EL (cell line): ENCODE measurements around the gene TAAR6.
"Not testable (repeated sequence)": the region's sequence is repeated elsewhere in the genome, so short reads cannot be mapped to it uniquely, and the experiment has no call there.

Source experiments
- DNase-seq: peaks from one replicate; pipeline ENCODE4 v3.0.0-alpha.2; 2016

The TAAR6 gene

GRCh38 chr6:132590362-132590761 lies 20.2 kb downstream of the TAAR6 start:
- DNase-seq = no peak

- no peak for DNase-seq
Observed at GRCh38 chr6:132592855-132593254, 22.7 kb downstream of the TAAR6 start.

GRCh38 chr6:132596201-132596600 lies 26.1 kb downstream of the TAAR6 start:
- no peak for DNase-seq

GRCh38 chr6:132598473-132598872 lies 28.4 kb downstream of the TAAR6 start:
- DNase-seq = peak; percentile 3

- DNase-seq = not testable (repeated sequence)
Observed at GRCh38 chr6:132600900-132601299, 30.8 kb downstream of the TAAR6 start.

- DNase-seq = no peak
Observed at GRCh38 chr6:132604635-132605152, 34.6 kb downstream of the TAAR6 start.

GRCh38 chr6:132607544-132608233 lies 37.6 kb downstream of the TAAR6 start:
- DNase-seq = no peak

GRCh38 chr6:132611616-132612015 lies 41.5 kb downstream of the TAAR6 start:
- DNase-seq = no peak

GRCh38 chr6:132612449-132613108 lies 42.5 kb downstream of the TAAR6 start:
- DNase-seq = no peak

GRCh38 chr6:132614554-132614953 lies 44.4 kb downstream of the TAAR6 start:
- no peak for DNase-seq

- DNase-seq = no peak
Observed at GRCh38 chr6:132616677-132617076, 46.6 kb downstream of the TAAR6 start.
